HG03439 (cell line): Measurements from ENCODE around the gene C16orf92.

ENCODE experiments used
- ATAC-seq: cut with Tn5 transposase; IDR thresholded peaks from one replicate; pipeline ENCODE4 v1.9.1; 2021; ENCODE audit warnings: mild to moderate bottlenecking, moderate library complexity; ENCODE audit not compliant: unreplicated experiment

The C16orf92 gene

DNA sequence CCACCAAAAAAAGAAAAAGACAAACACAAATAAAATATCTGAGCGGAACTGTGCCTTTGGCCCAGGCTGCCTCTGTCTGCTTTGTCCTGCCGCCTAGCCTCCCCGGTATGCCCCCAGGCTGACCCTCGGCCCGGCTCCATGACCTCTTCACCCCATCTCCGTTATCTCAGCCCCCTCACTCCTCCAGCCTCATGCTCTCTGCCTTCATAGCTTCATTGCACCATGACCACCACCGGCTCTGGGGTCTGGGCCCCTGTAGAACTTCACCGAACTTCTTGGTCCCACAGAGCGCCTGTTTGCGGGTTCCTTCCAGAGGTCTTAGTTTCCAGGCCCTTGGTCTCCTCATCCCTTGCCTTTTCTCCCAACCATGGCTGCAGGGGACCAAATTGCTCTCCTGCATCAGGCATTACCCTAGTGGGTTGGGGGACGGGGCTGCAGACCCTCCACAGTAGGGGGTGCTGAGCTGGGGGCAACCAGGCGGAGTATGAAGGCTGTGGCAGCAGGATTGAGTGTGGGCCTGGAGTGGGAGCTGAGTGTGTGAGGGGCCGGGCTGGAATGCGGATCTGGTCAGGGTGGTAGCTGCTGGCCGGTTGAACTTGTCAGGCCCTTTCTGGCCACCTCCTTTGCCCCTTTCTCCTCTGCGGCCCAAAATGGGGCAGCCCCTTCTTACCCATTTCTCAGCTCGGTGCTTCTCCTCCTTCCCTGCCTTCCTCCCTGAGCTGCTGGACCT lies 34.5 kb upstream of the C16orf92 start:
- no peak for ATAC-seq

DNA sequence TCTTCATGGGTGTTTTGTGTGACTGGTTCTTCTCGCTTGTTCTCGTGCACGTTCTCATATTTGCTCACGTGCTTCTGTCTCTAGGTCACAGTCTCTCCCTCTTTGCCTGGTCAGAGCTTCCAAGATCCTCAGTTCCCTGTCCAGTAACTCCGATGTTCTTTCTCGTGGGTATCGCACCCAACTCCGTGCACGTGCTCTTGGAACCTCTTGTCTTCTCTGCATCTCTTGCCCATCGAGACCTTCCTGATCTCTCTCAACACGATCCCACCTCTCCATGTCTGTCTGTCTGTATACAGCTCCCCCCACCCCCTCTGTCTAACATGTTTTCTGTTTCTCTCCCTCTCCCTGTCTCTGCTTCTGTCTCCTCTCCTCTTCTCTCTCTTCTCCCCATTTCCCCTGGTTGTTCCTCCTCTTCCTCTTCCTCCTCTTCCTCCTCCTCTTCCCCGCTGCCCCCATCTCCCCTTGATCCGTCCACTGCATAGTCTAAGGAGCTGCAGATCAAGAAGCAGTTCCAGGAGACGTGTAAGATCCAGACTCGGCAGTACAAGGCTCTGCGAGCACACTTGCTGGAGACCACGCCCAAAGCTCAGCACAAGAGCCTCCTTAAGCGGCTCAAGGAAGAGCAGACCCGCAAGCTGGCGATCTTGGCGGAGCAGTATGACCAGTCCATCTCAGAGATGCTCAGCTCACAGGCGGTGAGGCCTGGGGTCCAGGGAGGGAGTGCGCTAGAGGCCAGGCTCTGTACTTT lies 33.7 kb upstream of the C16orf92 start:
- no peak for ATAC-seq

DNA sequence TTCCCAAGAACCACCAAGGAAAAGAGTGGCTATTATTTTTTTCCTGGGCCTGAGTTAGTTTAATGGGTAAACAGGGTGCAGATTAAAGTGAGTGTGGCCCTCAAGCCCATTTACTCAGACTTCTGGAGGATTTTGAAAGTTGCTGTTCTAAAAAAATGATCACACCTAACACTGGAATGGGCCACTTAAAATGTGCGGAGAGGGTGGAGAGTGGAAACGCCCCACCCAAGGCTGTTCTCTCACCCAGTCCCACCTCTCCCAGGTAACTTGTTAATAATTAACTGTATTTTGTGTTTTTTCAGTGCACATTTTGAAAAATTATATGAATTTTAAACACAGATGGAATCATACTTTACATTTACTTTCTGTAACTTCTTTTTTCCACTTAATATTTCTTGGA lies 33.0 kb upstream of the C16orf92 start:
- no peak for ATAC-seq

DNA sequence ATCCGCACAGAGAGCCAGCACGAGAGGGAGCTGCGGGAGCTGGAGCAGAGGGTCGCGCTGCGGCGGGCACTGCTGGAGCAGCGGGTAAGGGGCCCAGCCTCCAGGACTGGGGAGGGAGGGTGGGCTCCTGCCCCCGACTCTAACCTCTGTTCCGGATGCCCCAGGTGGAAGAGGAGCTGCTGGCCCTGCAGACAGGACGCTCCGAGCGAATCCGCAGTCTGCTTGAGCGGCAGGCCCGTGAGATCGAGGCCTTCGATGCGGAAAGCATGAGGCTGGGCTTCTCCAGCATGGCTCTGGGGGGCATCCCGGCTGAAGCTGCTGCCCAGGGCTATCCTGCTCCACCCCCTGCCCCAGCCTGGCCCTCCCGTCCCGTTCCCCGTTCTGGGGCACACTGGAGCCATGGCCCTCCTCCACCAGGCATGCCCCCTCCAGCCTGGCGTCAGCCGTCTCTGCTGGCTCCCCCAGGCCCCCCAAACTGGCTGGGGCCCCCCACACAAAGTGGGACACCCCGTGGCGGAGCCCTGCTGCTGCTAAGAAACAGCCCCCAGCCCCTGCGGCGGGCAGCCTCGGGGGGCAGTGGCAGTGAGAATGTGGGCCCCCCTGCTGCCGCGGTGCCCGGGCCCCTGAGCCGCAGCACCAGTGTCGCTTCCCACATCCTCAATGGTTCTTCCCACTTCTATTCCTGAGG lies 32.0 kb upstream of the C16orf92 start:
- ATAC-seq = no peak

DNA sequence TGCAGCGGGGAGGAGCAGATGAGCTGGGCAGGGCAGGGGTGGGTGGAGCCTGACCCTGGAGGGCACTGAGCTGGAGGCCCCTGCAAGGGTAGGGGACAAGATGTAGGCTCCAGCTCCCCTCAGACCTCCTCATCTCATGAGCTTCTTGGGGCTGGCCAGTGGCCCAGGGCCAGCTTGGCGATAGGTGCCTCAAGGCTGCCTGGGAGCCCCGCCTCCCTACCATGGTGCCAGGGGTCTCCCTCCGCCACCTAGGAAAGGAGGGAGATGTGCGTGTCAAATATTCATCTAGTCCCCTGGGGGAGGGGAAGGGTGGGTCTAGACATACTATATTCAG lies 31.5 kb upstream of the C16orf92 start:
- no peak for ATAC-seq

DNA sequence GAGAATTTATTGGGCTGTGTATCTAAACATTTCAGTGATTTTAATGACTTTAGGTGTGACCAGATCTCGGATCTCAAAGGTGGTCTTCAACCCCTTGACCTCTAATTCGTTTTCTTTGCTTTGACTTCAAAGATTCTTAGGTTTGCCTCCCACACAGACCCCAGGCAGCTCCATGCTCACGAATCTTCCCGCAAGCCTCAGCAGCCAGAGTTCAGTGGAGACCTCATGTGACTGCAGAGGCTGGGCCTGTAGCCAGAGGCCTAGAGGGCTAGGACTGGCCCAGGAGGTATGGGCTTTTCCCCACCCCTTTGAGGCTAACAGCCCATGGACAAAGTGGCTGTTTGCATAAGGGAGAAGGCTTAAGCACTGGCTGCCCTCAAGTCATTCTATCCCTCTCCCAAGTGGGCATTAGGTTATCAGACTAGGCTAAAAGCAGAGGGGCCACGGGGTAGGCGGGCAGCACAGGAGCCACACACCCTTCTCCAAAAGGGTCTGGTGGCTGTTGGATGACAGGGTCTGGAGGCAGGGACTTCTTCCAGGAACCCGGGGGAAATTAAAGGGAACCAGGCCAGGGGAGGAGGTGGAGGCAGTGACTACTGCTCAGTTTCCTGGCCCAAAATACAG lies 30.5 kb upstream of the C16orf92 start:
- ATAC-seq = no peak

DNA sequence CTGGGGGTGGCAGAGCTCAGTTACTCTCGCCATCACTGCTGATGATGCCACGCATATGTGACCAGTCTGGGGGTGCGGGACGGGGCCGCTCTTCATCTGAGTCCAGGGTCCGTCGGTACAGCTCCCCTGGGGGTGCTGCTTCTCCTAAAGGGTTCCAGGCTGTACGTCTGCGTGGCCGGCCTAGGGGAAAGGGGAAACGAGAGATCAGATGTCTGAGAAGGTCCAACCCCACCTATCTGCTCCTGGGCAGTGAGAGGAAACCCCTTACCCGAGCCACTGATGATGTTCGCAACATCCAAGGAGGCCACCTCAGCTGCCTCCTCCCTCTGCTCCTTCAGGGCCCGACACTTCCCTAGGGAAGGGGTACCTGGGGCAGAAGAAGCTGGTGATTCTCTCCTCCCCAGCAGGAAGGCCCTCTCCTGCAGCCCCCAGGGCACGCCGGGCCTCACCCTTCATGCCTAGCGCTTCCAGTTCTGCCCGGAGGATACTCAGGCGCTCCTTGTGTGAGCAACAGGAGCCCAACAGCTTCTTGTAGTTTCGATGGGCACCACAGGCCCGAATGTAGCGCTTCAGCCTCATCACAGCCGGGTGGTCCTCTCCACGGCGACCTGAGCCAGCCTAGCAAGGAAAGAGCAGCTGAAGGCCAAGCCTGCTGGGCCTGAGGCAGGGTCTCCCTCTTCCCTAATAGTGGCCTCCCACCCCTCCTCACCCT lies 29.7 kb upstream of the C16orf92 start:
- no peak for ATAC-seq

DNA sequence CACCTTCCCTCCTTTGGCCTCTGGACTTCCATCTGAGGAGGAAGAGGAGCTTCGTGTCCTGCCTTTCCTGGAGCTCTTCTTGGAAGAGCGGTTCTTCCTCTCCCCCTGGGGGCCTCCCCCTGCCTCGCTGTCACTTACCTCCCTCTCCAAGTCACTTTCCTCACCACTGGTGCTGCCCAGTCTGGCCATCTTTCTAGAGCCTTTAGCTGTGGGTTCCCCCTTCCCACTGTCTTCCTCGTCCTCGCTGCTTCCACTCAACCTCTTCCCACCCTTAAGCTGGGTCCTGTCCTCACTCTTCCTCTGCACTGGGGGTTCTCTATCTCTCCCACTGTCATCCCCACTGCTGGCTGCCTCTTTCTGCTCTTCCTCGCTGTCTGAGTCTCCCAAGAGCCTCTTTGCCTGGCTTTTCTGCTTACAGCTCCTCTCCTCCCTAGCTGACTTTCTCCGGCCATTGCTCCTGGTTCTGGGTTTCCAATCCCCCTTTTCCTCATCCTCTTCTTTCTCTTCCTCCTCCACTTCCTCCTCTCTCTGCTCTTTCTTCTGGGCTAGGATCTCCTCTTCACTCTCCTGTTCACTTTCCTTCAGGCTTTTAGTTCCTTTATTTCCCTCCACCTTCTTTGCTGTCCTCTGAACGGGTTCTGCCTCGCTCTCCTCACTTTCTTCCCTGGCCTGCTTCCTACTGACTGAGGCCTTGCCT lies 28.9 kb upstream of the C16orf92 start:
- ATAC-seq = no peak

DNA sequence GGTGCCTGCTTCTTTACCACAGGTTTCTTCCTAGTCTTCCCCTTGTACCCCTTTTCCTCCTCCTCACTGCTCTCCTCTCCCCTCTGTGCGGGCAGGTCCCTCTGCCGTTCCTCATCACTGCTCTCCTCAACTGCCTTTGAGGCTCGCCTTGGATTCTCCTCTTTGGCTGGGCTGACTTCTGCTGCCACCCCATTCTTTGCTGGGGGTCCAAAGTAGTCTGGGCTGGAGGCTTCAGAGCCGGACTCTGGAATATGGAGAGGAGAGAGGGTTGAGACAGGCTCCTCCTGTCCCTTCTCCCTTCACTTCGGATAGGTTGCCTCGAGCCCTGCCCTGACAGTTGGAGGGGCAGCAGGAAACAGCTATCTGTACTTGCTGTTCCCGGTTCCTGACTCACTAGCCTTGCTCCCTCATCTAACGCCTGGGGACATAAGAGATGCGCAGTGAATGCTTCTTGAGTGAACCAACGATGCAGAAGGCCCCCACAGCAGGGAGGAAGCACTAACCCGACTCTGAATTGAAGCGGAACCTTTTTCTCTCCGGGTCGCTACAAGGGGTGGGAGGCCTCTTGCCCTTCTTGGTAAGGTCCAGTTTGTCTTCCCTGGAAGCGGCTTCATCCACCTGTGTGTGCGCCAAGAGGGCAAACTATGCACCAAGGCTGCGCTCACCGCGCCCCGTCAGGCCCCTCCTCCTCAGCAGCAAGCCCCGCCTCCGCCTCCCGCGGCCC lies 28.2 kb upstream of the C16orf92 start:
- ATAC-seq = no peak

DNA sequence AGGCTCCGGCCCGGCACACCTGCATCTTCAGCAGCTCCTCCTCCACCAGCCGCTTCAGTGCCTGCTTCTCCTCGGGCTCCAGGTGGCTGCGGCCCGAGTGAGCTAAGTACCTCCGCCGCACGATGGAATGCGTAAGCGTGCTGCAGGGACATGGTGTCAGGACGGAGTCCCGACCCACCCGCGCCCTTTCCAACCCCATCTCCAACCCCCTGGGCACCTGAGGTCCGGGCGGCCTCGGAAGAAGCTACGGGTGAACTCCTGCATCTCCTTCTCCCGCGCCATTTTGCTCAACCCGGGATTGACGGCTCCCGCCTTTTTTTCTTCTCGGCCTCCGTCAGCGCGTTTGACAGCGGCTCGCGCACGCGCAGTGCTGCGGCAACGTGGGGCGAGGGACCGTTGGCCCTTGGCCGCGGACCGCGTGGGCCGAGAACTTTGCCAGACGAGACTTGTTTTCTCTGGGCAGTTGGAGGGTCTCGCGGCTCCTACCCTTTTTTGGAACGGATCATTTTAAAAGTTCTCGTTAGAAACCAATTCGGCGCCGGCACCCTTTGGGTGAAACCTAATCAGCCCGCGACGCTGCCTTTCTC lies 27.6 kb upstream of the C16orf92 start, which contains the start of gene HIRIP3:
HIRIP3 (minus strand) TSS at position 294 of the 587 bp plus-strand sequence; CDS start at position 282, 12 bp downstream.
- peak; percentile 54 for ATAC-seq

DNA sequence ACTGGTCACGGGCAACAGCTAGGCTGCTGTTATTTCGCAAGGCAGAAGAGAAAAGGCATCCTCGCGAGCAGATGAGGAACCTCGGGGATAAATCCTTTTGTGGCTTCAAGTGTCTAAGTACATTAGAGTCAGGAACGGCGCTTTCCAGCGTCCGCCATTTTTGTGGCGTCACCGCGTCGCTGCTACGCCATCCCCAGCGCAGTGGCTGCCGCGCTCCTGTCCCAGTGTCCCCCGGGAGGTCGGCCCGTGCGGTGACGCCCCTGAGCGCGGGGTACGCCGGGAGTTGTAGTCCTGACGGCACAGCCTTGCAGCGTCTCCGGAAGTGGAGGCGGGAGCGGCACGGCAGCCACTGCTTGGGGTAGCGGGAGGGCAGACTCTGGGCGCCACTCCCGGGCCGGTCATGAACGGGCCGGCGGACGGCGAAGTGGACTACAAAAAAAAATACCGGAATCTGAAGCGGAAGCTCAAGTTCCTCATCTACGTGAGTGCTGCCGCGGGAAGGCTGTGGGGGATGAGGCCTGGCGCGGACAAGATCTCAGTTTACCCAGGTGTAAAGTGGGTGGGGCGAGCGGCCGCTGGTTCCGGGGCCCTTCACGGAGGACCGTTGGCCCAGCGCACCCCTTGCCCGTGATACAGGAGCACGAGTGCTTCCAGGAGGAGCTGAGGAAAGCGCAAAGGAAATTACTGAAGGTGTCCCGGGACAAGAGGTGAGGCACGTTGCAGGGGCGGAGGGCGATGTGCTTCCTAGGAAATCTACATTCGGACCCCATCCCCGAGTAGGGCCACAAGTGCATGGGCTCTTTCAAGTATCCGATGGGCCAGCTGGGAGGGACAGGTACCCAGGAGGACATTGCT lies 26.9 kb upstream of the C16orf92 start, which contains the start of gene INO80E:
INO80E (plus strand) TSS at position 331 of the 855 bp plus-strand sequence; CDS start at position 401, 70 bp downstream.
- peak; percentile 83 for ATAC-seq

DNA sequence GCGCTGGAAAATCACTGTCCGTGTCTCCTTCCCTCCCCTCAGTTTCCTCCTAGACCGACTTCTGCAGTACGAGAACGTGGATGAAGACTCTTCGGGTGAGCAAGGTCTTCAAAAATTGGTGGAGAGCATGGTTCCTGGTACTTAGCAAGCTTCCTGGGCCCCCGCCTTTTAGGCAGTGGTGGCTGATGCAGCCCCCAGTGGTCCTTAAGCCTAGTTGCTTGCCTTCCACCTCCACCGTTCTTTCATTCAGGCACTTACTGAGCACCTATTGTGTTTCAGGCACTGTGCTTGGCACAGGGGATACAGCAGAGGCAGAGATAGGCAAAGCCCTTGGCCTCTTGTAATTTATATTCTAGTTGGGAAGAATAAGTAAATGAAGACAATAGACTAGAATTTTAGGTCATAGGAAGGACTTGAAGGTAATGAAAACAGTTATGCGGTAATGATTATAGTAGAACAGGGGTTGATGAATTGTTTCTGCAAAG lies 26.2 kb upstream of the C16orf92 start:
- no peak for ATAC-seq

DNA sequence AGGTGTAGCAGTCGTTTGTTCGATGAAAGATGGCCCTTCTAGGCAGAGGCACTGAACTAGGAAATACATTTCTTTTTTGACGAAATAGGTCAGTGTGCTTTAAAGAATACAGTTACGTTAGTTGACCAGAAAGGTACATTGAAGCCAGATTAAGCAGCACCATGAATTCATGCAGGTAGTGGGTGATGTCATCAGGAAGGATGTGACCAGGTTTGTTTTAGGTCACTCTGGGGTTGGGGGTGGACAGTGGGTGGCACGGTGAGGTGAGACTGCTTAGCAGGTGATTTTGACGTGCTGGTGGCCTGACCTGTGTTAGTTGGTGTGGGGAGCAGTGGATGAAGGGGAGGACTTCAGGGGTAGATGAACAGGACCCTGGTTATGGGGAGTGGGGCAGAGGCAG lies 23.4 kb upstream of the C16orf92 start:
- no peak for ATAC-seq

DNA sequence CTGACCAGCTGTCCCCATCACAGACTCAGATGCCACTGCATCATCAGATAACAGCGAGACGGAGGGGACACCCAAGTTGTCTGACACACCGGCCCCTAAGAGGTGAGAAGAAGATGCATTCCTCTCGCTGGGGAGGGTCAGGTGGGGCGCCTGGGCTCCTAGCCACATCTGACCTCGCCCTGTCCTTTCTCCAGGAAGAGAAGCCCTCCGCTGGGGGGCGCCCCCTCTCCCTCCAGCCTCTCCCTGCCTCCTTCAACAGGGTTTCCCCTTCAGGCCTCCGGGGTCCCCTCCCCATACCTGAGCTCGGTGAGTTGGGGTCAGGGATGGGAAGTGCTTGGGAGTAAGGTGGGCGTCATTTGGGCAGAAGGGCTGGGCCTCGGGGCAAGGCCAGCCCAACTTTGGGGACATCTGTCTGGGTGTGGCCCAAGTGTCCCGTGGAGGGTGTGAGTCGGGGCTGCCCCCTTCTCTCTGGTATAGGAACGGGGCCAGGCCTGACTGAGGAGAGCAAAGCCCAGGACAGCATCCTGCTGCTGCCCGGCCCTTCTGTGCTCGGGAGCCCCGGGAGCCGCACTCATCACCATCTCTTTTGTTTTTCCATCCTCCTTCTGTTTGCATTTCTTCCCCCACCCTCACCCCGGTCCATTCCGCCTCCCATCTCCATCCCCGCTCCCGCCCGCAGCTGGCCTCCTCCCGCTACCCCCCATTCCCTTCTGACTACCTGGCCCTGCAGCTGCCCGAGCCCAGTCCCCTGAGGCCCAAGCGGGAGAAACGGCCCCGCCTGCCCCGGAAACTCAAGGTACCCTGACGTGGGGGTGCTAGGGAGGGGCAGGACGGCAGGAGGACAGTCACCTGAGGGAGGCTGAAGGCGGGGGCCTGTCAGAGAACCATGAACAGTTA lies 22.0 kb upstream of the C16orf92 start:
- ATAC-seq = no peak

DNA sequence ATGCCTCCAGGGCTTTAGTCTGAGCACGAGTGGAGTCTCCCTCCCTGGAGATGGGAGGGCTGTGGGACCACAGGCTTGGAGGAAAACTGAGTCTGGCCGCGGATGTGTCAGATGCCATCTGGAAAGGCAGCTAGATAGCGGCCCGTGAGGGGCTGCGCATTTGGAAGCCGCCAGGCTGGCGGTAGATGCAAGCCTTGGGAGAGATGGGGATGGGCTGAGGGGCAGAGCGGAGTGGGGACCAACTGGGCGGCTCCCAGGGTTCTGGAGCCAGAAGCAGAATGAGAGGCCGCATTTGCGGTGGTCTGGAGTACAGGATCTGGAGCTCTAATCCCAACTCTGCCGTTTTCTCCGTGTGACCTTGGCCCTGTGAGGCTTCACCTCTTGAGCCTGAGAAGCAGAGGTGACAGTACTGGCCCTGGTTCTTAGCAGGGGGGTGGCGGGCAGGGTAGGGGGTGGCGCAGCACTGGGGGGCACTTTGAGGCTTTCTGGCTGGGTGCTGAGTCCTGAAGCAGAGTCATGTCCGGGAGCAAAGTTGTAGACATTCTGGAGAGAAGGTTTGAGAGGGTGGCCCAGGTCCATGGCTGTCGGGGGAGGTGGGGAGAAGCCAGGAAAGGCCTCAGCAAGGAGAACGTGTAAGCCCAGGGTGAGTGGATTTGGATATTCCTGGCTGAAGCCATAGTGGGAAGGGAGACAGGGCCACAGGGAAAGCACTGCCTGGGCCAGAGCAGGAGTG lies 20.2 kb upstream of the C16orf92 start:
- no peak for ATAC-seq
